ENCODE data around the gene SFTA2.

GRCh38 chr6:30979141-30979540 lies 47.2 kb upstream of the SFTA2 start:
- no peak for TF ChIP-seq SIN3A (IDR thresholded peaks at IDR 0.05; ENCODE audit: borderline replicate concordance, insufficient read depth, low read length)
- no peak for TF ChIP-seq POLR2AphosphoS5 (IDR thresholded peaks at IDR 0.05; ENCODE audit: low read depth, low read length)
- TF ChIP-seq, protein P1, sequence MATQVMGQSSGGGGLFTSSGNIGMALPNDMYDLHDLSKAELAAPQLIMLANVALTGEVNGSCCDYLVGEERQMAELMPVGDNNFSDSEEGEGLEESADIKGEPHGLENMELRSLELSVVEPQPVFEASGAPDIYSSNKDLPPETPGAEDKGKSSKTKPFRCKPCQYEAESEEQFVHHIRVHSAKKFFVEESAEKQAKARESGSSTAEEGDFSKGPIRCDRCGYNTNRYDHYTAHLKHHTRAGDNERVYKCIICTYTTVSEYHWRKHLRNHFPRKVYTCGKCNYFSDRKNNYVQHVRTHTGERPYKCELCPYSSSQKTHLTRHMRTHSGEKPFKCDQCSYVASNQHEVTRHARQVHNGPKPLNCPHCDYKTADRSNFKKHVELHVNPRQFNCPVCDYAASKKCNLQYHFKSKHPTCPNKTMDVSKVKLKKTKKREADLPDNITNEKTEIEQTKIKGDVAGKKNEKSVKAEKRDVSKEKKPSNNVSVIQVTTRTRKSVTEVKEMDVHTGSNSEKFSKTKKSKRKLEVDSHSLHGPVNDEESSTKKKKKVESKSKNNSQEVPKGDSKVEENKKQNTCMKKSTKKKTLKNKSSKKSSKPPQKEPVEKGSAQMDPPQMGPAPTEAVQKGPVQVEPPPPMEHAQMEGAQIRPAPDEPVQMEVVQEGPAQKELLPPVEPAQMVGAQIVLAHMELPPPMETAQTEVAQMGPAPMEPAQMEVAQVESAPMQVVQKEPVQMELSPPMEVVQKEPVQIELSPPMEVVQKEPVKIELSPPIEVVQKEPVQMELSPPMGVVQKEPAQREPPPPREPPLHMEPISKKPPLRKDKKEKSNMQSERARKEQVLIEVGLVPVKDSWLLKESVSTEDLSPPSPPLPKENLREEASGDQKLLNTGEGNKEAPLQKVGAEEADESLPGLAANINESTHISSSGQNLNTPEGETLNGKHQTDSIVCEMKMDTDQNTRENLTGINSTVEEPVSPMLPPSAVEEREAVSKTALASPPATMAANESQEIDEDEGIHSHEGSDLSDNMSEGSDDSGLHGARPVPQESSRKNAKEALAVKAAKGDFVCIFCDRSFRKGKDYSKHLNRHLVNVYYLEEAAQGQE (IDR thresholded peaks at IDR 0.05; ENCODE audit: insufficient read depth in 1 of 2, low read depth in 2 of 2, low read length in 2 of 2) = no peak
- TF ChIP-seq FOXP2 (optimal IDR thresholded peaks at IDR 0.05; ENCODE audit: borderline replicate concordance, extremely low read depth, extremely low read length, insufficient read depth) = no peak

All from PFSK-1 (cell line).